ENCODE measurements around the gene CAMTA1.
"Not testable (repeated sequence)": the region's sequence is repeated elsewhere in the genome, so short reads cannot be mapped to it uniquely, and the experiment has no call there.

CAMTA1 gene

GRCh38 chr1:7398982-7399381 lies 613.7 kb downstream of the CAMTA1 start:
- no peak for DNase-seq (ENCODE audit: low read depth in 3 of 3, low spot score in 1 of 3)

GRCh38 chr1:7399514-7400125 lies 614.4 kb downstream of the CAMTA1 start:
- no peak for DNase-seq (ENCODE audit: low read depth in 3 of 3, low spot score in 1 of 3)

- DNase-seq (ENCODE audit: low read depth in 3 of 3, low spot score in 1 of 3) = no peak
Observed at GRCh38 chr1:7400566-7400965, 615.3 kb downstream of the CAMTA1 start.

GRCh38 chr1:7401814-7402547 lies 616.7 kb downstream of the CAMTA1 start:
- DNase-seq (ENCODE audit: low read depth in 3 of 3, low spot score in 1 of 3) = no peak

GRCh38 chr1:7402548-7402850 lies 617.2 kb downstream of the CAMTA1 start:
- DNase-seq (ENCODE audit: low read depth in 3 of 3, low spot score in 1 of 3) = no peak

- DNase-seq (ENCODE audit: low read depth in 3 of 3, low spot score in 1 of 3) = no peak
Observed at GRCh38 chr1:7403265-7404045, 618.2 kb downstream of the CAMTA1 start.

GRCh38 chr1:7404046-7404742 lies 618.9 kb downstream of the CAMTA1 start:
- no peak for DNase-seq (ENCODE audit: low read depth in 3 of 3, low spot score in 1 of 3)

GRCh38 chr1:7405844-7406500 lies 620.7 kb downstream of the CAMTA1 start:
- no peak for DNase-seq (ENCODE audit: low read depth in 3 of 3, low spot score in 1 of 3)

- no peak for DNase-seq (ENCODE audit: low read depth in 3 of 3, low spot score in 1 of 3)
Observed at GRCh38 chr1:7406641-7407543, 621.6 kb downstream of the CAMTA1 start.

- DNase-seq (ENCODE audit: low read depth in 3 of 3, low spot score in 1 of 3) = no peak
Observed at GRCh38 chr1:7407544-7407895, 622.3 kb downstream of the CAMTA1 start.

- DNase-seq (ENCODE audit: low read depth in 3 of 3, low spot score in 1 of 3) = no peak
Observed at GRCh38 chr1:7407980-7408770, 622.9 kb downstream of the CAMTA1 start.

- DNase-seq (ENCODE audit: low read depth in 3 of 3, low spot score in 1 of 3) = no peak
Observed at GRCh38 chr1:7408771-7409150, 623.5 kb downstream of the CAMTA1 start.

- DNase-seq (ENCODE audit: low read depth in 3 of 3, low spot score in 1 of 3) = no peak
Observed at GRCh38 chr1:7409278-7409677, 624.0 kb downstream of the CAMTA1 start.

GRCh38 chr1:7410156-7410555 lies 624.9 kb downstream of the CAMTA1 start:
- no peak for DNase-seq (ENCODE audit: low read depth in 3 of 3, low spot score in 1 of 3)

- DNase-seq (ENCODE audit: low read depth in 3 of 3, low spot score in 1 of 3) = not testable (repeated sequence)
Observed at GRCh38 chr1:7417618-7418017, 632.4 kb downstream of the CAMTA1 start.

- no peak for DNase-seq (ENCODE audit: low read depth in 3 of 3, low spot score in 1 of 3)
Observed at GRCh38 chr1:7418442-7419080, 633.3 kb downstream of the CAMTA1 start.

GRCh38 chr1:7420098-7420445 lies 634.8 kb downstream of the CAMTA1 start:
- no peak for DNase-seq (ENCODE audit: low read depth in 3 of 3, low spot score in 1 of 3)

GRCh38 chr1:7420470-7421100 lies 635.3 kb downstream of the CAMTA1 start:
- no peak for DNase-seq (ENCODE audit: low read depth in 3 of 3, low spot score in 1 of 3)

Data from stimulated activated CD4-positive, alpha-beta T cell treated with anti-CD3 and anti-CD28 coated beads, TNF-alpha, amount 100 ng/mL, for 1 hour (primary cell).